HCT116 (cell line): Measurements from ENCODE around the gene CAMK1D. TPM values are rescaled to one million over a fixed set of nuclear protein-coding genes. Genes with fewer than 3 reads are reported as not detected.

ENCODE experiments used
- ATAC-seq: fragments of 200-7000 bp; cut with Tn5 transposase; 2 replicates; pipeline ENCODE4 v1.9.1; 2020; ENCODE audit warnings: mild to moderate bottlenecking, moderate library complexity
- BruUV-seq: library from RNA; stranded (reverse); fragments of 400-500 nt; replicated peaks from 2 replicates; lab custom pipeline; 2021; lab: Mats Ljungman, UMichigan
- CTCF ChIA-PET: fragments of 300-600 bp; sonication (Branson Sonifier 250); formaldehyde crosslinking; loops from one replicate; lab custom pipeline; 2021; ENCODE audit warnings: antibody characterized with exemption; lab: Charles Lee
- POLR2A ChIA-PET: fragments of 300-600, 350-600 bp; sonication (Branson Sonifier 250); formaldehyde crosslinking; loops from one replicate; lab custom pipeline; 2021; ENCODE audit warnings: antibody characterized with exemption; lab: Charles Lee
- RAD21 ChIA-PET, 2 experiments: fragments of 300-600 bp; sonication (Branson Sonifier 250); formaldehyde crosslinking; loops; one replicate each; lab custom pipeline; 2023; ENCODE audit warnings: low total read pairs in 2 of 2; ENCODE audit not compliant: uncharacterized antibody in 2 of 2, unreplicated experiment in 2 of 2, low non-redundant PET in 1 of 2; lab: Charles Lee
- DNase-seq: peaks from one replicate; pipeline ENCODE4 v3.0.0-alpha.2; 2010; ENCODE audit warnings: low read depth, low spot score
- H2AFZ ChIP-seq: fragments of 200-600 bp; shearing (Covaris generic), sonication (generic); 2 replicates; pipeline ENCODE4 v1.6.1; 2017; ENCODE audit warnings: low read depth, mixed run types, mixed read lengths, antibody characterized with exemption, low read length; ENCODE audit not compliant: poor library complexity, severe bottlenecking
- H3K27ac ChIP-seq: 2 replicates; pipeline ENCODE4 v1.5.1; 2012; ENCODE audit warnings: low read depth, low read length
- H3K27me3 ChIP-seq: fragments of 200-600 bp; sonication (generic); 2 replicates; pipeline ENCODE4 v1.6.1; 2016; ENCODE audit warnings: mixed run types, low read length, mixed read lengths; ENCODE audit not compliant: insufficient read depth
- H3K36me3 ChIP-seq, 2 experiments: fragments of 200-500 bp in 1 of 2; fragments of 200-600 bp in 1 of 2; sonication (Bioruptor generic) in 1 of 2; sonication (generic) in 1 of 2; 2 replicates each; pipeline versions ENCODE4 v1.5.1 to v1.6.1; 2014 to 2016; ENCODE audit warnings: low read length in 2 of 2, inconsistent platforms in 1 of 2, mixed read lengths in 1 of 2, mixed run types in 1 of 2; ENCODE audit not compliant: insufficient read depth in 2 of 2, control insufficient read depth in 1 of 2
- H3K4me1 ChIP-seq, 2 experiments: fragments of 200-600 bp in 1 of 2; sonication (generic) in 1 of 2; 2 replicates each; pipeline versions ENCODE4 v1.5.1 to v1.6.1; 2012 to 2017; ENCODE audit warnings: low read length in 2 of 2, inconsistent platforms in 1 of 2, mild to moderate bottlenecking in 1 of 2, mixed read lengths in 1 of 2, mixed run types in 1 of 2, moderate library complexity in 1 of 2; ENCODE audit not compliant: insufficient read depth in 2 of 2, control insufficient read depth in 1 of 2
- H3K4me2 ChIP-seq: fragments of 200-600 bp; sonication (generic); 2 replicates; pipeline ENCODE4 v1.6.1; 2017; ENCODE audit warnings: mixed run types, low read length, mixed read lengths
- H3K4me3 ChIP-seq, 2 experiments: fragments of 200-600 bp in 1 of 2; sonication (generic) in 1 of 2; replicated peaks in 1 of 2; 2 replicates each; pipeline ENCODE4 v1.5.1; 2011 to 2016; ENCODE audit warnings: low read length in 2 of 2, control low read depth in 1 of 2, low read depth in 1 of 2, mild to moderate bottlenecking in 1 of 2, mixed read lengths in 1 of 2, mixed run types in 1 of 2
- H3K79me2 ChIP-seq: fragments of 200-600 bp; sonication (generic); 2 replicates; pipeline ENCODE4 v1.6.1; 2017; ENCODE audit warnings: mild to moderate bottlenecking, mixed run types, low read length, moderate library complexity, mixed read lengths; ENCODE audit not compliant: insufficient read depth
- H3K9ac ChIP-seq: fragments of 200-600 bp; sonication (generic); 2 replicates; pipeline ENCODE4 v1.6.1; 2016; ENCODE audit warnings: low read length, mixed read lengths
- H3K9me2 ChIP-seq: fragments of 200-600 bp; sonication (generic), shearing (Covaris generic); 2 replicates; pipeline ENCODE4 v1.6.1; 2017; ENCODE audit warnings: mixed run types, mild to moderate bottlenecking, moderate library complexity; ENCODE audit not compliant: insufficient read depth
- H3K9me3 ChIP-seq, 2 experiments: fragments of 200-500 bp in 1 of 2; fragments of 200-600 bp in 1 of 2; sonication (Bioruptor generic) in 1 of 2; sonication (generic) in 1 of 2; 2 replicates each; pipeline ENCODE4 v1.6.1; 2014 to 2017; ENCODE audit warnings: low read length in 2 of 2, mixed read lengths in 2 of 2, inconsistent platforms in 1 of 2, low read depth in 1 of 2, mild to moderate bottlenecking in 1 of 2, mixed run types in 1 of 2, moderate library complexity in 1 of 2; ENCODE audit not compliant: control insufficient read depth in 1 of 2, insufficient read depth in 1 of 2
- H4K20me1 ChIP-seq: fragments of 200-600 bp; sonication (generic), shearing (Covaris generic); 2 replicates; pipeline ENCODE4 v1.6.1; 2017; ENCODE audit warnings: mixed run types, mild to moderate bottlenecking, moderate library complexity; ENCODE audit not compliant: insufficient read depth
- ATF3 ChIP-seq: IDR thresholded peaks from 2 replicates; pipeline ENCODE4 v1.6.1; 2012
- CBX3 ChIP-seq: IDR thresholded peaks from 2 replicates; pipeline ENCODE4 v1.6.1; 2012; ENCODE audit warnings: low read depth
- CEBPB ChIP-seq: IDR thresholded peaks from 2 replicates; pipeline ENCODE4 v1.6.1; 2012; ENCODE audit warnings: low read depth
- ELF1 ChIP-seq: IDR thresholded peaks from 2 replicates; pipeline ENCODE4 v1.6.1; 2012; ENCODE audit warnings: low read depth, borderline replicate concordance
- POLR2A ChIP-seq: IDR thresholded peaks from 2 replicates; pipeline ENCODE4 v1.7.0; 2011; ENCODE audit warnings: borderline replicate concordance; ENCODE audit not compliant: insufficient read depth, insufficient read length; ENCODE audit errors: extremely low read depth
- POLR2AphosphoS5 ChIP-seq: IDR thresholded peaks from 2 replicates; pipeline ENCODE4 v1.6.1; 2011; ENCODE audit warnings: mild to moderate bottlenecking, low read depth, low read length, moderate library complexity
- RAD21 ChIP-seq: IDR thresholded peaks from 2 replicates; pipeline ENCODE4 v1.6.1; 2012; ENCODE audit warnings: low read depth, mild to moderate bottlenecking
- ZBTB33 ChIP-seq: IDR thresholded peaks from 2 replicates; pipeline ENCODE4 v1.6.1; 2011; ENCODE audit warnings: mild to moderate bottlenecking, low read length, moderate library complexity; ENCODE audit not compliant: insufficient replicate concordance; ENCODE audit errors: extremely low read depth
- ZFX ChIP-seq: fragments of 450-650 bp; IDR thresholded peaks from 2 replicates; pipeline ENCODE4 v1.6.1; 2017
- ZNF274 ChIP-seq: fragments of 200-500 bp; sonication (Bioruptor generic); IDR thresholded peaks from 2 replicates; pipeline ENCODE4 v1.6.1; 2014; ENCODE audit warnings: mild to moderate bottlenecking, low read depth, low read length, inconsistent platforms
- intact Hi-C: fragments of 100-400 bp; cut with micrococcal nuclease; formaldehyde crosslinking; loops from 2 replicates; pipeline ENCODE4 v1.10.0; 2022
- total RNA-seq: library from RNA; stranded (reverse); gene quantifications from one replicate; pipeline ENCODE4 v1.2.1, GENCODE V29; 2021; ENCODE audit not compliant: unreplicated experiment

CAMK1D gene
- total RNA-seq, 1 experiment from 2014 or later, result 9.6 TPM

GRCh38 chr10:12774204-12774894 is 425.0 kb downstream of the CAMK1D start:
- ChIA-PET POLR2A (no interaction called here), CTCF (interaction anchor here (1.0 kb wide), 1 partner anchor 8 kb away, joined by 4 read pairs; no protein-coding TSS in a partner anchor), RAD21 (no interaction called here)
- Histone ChIP-seq H3K79me2 (no peaks in the 10 kb centered on the region), H3K9me2 (no peaks in the 10 kb centered on the region), H3K36me3 (no peaks in the 10 kb centered on the region), H2AFZ (no peak overlapping the region), H3K4me2 (no peak overlapping the region), H3K4me1 (no peaks in the 10 kb centered on the region), H3K9ac (no peak overlapping the region), H3K4me3 (no peak overlapping the region), H3K27ac (no peak overlapping the region), H3K9me3 (no peaks in the 10 kb centered on the region), H4K20me1 (no peaks in the 10 kb centered on the region), H3K27me3 (no peaks in the 10 kb centered on the region)
- no peak for DNase-seq
- ATAC-seq, result no peak
- TF ChIP-seq ZNF274 (no peak), CEBPB (no peak), ZFX (no peak), RAD21 (no peak), POLR2AphosphoS5 (no peak), CBX3 (no peak), POLR2A (no peak), ELF1 (no peak), ZBTB33 (no peak), ATF3 (no peak)
- intact Hi-C loops, result no loop called here
- BruUV-seq, result no TSS peak
